ENCODE data around the gene PEX5L. TPM values are rescaled to one million over a fixed set of nuclear protein-coding genes. Genes with fewer than 3 reads are reported as not detected.
A peak's percentile ranks its signal among the peaks of the same experiment; 100 is the strongest.

PEX5L gene
- total RNA-seq, 1 donor from 2014 or later = not detected

DNA sequence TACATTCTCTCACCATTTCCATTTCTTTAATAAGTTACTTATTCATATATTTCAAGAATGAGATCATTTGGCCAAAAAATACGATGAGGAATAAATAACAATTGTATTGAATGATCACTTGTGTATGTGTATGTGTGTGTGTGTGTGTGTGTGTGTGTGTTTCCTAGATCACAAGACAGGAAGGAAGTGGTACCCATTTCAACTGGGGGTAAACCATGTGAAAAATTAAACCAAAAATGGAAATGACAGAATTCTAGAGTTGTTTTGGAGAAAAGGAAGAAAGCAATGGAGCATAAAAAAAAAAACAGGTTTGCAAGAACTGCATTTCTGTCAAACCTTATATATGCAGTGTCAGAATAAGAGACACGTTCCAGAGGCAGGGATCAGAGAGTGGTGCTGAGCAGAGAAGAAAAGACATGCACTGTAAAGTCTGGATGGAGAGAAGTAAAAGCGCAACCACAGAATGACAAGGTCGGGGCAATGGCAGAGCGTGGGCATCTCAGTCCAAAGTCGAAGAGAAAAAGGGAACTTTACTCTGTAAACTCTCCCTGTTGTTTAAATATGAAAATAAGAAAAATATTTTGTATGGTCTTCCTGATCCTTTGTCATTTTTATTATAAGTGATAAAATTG, 75.5 kb downstream of the PEX5L start:
- Mint-ChIP-seq H3K4me1 (peaks cover 19% of the 10 kb centered on the region), H3K27me3 (peaks cover 24% of the 10 kb centered on the region), H3K4me3 (no peak overlapping the region), H3K36me3 (ENCODE audit: low read depth) (no peaks in the 10 kb centered on the region), H3K27ac (no peak overlapping the region), H3K9me3 (no peaks in the 10 kb centered on the region)
- POLR2A ChIA-PET = no interaction called here
- intact Hi-C loops (cut with micrococcal nuclease) = no loop called here
- CTCF ChIA-PET = no interaction called here
- no peak for ATAC-seq (ENCODE audit: low read depth)
- DNase-seq = no peak
- TF ChIP-seq, protein P1, sequence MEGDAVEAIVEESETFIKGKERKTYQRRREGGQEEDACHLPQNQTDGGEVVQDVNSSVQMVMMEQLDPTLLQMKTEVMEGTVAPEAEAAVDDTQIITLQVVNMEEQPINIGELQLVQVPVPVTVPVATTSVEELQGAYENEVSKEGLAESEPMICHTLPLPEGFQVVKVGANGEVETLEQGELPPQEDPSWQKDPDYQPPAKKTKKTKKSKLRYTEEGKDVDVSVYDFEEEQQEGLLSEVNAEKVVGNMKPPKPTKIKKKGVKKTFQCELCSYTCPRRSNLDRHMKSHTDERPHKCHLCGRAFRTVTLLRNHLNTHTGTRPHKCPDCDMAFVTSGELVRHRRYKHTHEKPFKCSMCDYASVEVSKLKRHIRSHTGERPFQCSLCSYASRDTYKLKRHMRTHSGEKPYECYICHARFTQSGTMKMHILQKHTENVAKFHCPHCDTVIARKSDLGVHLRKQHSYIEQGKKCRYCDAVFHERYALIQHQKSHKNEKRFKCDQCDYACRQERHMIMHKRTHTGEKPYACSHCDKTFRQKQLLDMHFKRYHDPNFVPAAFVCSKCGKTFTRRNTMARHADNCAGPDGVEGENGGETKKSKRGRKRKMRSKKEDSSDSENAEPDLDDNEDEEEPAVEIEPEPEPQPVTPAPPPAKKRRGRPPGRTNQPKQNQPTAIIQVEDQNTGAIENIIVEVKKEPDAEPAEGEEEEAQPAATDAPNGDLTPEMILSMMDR (IDR thresholded peaks at IDR 0.05) = no peak

DNA sequence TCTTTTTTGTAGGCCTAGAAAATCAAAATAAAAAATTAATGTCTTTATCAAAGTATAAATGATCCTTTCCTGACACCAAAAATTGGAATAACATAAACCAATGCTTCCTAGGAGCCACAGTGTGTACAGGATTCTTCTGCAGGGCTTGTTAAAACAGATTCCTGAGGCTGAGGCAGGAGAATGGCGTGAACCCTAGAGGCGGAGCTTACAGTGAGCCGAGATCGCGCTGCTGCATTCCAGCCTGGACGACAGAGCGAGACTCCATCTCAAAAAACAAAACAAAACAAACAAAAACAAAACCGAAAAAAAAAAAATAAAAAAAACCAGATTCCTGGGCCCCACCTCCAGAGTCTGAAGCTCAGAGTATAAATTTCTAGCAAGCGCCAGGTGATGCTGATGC, 78.0 kb downstream of the PEX5L start:
- peaks cover 21% of the 10 kb centered on the region for H3K27me3 Mint-ChIP-seq
- no peak for ATAC-seq (ENCODE audit: low read depth)
- CTCF ChIA-PET = no interaction called here
- no peaks in the 10 kb centered on the region for H3K36me3 Mint-ChIP-seq (ENCODE audit: low read depth)
- TF ChIP-seq, protein P1 (IDR thresholded peaks at IDR 0.05) = no peak
- H3K9me3 Mint-ChIP-seq = peaks cover 2% of the 10 kb centered on the region
- peaks cover 19% of the 10 kb centered on the region for H3K4me1 Mint-ChIP-seq
- POLR2A ChIA-PET = no interaction called here
- DNase-seq = no peak
- intact Hi-C loops (cut with micrococcal nuclease) = no loop called here
- H3K4me3 Mint-ChIP-seq = no peak overlapping the region
- H3K27ac Mint-ChIP-seq = no peak overlapping the region

DNA sequence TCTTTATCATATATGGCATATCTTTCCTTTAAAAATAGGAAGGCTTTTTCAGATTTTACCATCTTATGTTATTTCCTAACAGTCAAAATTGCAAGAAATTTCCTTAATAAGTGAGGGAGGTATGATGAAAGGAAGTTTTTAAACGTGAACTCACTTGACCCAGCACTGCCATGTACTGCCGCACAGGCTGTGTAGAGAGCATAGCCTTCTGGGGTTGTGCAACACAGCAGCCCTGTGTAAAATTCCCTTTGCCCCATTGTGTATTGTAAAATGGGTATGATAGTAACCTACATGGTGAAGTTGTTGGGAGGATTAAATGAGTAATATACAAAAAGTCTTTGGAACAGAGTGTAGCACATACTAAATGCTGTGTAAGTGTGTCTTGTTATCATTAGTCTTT, 78.6 kb downstream of the PEX5L start:
- peaks cover 20% of the 10 kb centered on the region for H3K27me3 Mint-ChIP-seq
- ChIA-PET CTCF (no interaction called here), POLR2A (no interaction called here)
- H3K4me3 Mint-ChIP-seq = no peak overlapping the region
- DNase-seq (no peak), ATAC-seq (ENCODE audit: low read depth) (no peak)
- peak overlapping the region; percentile 36 for H3K27ac Mint-ChIP-seq
- H3K36me3 Mint-ChIP-seq (ENCODE audit: low read depth) = no peaks in the 10 kb centered on the region
- TF ChIP-seq, protein P1 (IDR thresholded peaks at IDR 0.05) = no peak
- peaks cover 19% of the 10 kb centered on the region for H3K4me1 Mint-ChIP-seq
- H3K9me3 Mint-ChIP-seq = peaks cover 4% of the 10 kb centered on the region
- intact Hi-C loops (cut with micrococcal nuclease) = no loop called here

DNA sequence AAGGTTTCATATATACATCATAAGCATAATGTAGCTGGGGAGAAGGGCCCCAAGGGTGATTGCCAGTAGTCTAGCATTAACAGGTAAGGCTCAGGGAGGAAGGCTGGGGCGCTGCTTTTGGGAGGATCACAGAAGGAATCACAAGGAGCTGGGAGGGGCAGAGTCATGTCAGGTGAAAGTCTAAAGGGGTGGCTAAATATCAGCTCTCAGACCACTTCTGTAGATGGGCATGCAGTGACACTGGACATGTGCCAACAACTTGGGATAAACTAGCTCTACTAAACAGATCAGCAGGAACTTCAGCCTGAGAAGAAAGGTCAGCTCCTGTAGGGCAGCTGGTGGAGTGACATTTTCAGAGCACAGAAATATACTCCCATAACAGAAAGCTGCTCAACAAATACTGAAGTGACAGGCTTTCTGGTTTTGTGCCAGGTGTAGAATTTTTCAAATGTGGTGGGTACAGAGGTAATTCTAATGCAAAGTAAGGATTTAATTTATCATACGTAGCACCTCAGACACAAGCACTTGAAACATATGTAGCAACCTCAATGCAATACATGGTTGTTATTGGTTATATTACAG, 79.4 kb downstream of the PEX5L start:
- ATAC-seq (ENCODE audit: low read depth) (no peak), DNase-seq (no peak)
- peaks cover 24% of the 10 kb centered on the region for H3K27me3 Mint-ChIP-seq
- POLR2A ChIA-PET = no interaction called here
- peaks cover 19% of the 10 kb centered on the region for H3K4me1 Mint-ChIP-seq
- intact Hi-C loops (cut with micrococcal nuclease) = no loop called here
- CTCF ChIA-PET = no interaction called here
- H3K27ac Mint-ChIP-seq = no peak overlapping the region
- no peak overlapping the region for H3K4me3 Mint-ChIP-seq
- H3K36me3 Mint-ChIP-seq (ENCODE audit: low read depth) = no peaks in the 10 kb centered on the region
- H3K9me3 Mint-ChIP-seq = peaks cover 4% of the 10 kb centered on the region
- TF ChIP-seq, protein P1 (IDR thresholded peaks at IDR 0.05) = no peak

DNA sequence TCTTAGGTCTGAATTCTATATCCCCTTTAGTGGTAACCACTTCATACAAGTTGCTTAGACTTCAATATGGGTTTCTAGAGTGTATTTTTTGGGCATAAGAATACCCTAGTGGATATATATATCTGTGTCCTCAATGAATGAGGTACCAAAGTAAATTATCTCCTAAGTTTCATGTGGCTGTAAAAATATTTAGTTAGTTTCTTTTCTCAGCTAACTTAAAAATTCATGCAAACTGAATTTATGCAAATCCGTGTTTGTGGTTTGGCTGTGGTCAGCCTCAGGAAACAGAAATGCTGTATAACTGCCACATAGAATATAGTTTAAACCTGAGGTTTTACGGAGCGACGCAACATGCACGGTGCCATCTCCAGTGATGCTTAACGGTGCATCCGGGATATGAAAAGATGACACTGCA, 80.3 kb downstream of the PEX5L start:
- ATAC-seq (ENCODE audit: low read depth) (peak; percentile 34), DNase-seq (no peak)
- ChIA-PET POLR2A (no interaction called here), CTCF (no interaction called here)
- no peaks in the 10 kb centered on the region for H3K36me3 Mint-ChIP-seq (ENCODE audit: low read depth)
- peaks cover 27% of the 10 kb centered on the region for H3K27me3 Mint-ChIP-seq
- H3K9me3 Mint-ChIP-seq = peaks cover 4% of the 10 kb centered on the region
- H3K27ac Mint-ChIP-seq = no peak overlapping the region
- peaks cover 19% of the 10 kb centered on the region for H3K4me1 Mint-ChIP-seq
- TF ChIP-seq, protein P1 (IDR thresholded peaks at IDR 0.05) = no peak
- intact Hi-C loops (cut with micrococcal nuclease) = no loop called here
- no peak overlapping the region for H3K4me3 Mint-ChIP-seq
